ENCODE measurements around the gene TPR. TPM values are rescaled to one million over a fixed set of nuclear protein-coding genes. Genes with fewer than 3 reads are reported as not detected.

Gene TPR
- total and polyA plus RNA-seq, 2 donors (not counting 1 experiment from before 2014, with no cell fraction given) = 30.0 to 141 TPM

DNA sequence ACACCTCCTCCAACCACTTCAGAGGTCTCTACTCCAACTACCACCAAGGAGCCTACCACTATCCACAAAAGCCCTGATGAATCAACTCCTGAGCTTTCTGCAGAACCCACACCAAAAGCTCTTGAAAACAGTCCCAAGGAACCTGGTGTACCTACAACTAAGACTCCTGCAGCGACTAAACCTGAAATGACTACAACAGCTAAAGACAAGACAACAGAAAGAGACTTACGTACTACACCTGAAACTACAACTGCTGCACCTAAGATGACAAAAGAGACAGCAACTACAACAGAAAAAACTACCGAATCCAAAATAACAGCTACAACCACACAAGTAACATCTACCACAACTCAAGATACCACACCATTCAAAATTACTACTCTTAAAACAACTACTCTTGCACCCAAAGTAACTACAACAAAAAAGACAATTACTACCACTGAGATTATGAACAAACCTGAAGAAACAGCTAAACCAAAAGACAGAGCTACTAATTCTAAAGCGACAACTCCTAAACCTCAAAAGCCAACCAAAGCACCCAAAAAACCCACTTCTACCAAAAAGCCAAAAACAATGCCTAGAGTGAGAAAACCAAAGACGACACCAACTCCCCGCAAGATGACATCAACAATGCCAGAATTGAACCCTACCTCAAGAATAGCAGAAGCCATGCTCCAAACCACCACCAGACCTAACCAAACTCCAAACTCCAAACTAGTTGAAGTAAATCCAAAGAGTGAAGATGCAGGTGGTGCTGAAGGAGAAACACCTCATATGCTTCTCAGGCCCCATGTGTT lies 66.6 kb downstream of the TPR start:
- H3K27me3 Mint-ChIP-seq = no peaks in the 10 kb centered on the region
- H3K4me3 Mint-ChIP-seq = no peak overlapping the region
- no peaks in the 10 kb centered on the region for H3K9me3 Mint-ChIP-seq (ENCODE audit: insufficient read depth)
- Histone ChIP-seq H3K4me2 (replicated peaks; ENCODE audit: low read depth, low read length, poor library complexity, severe bottlenecking) (no peak overlapping the region), H3K4me3 (ENCODE audit: control extremely low read depth in 1 of 5, extremely low read depth in 1 of 5, insufficient read depth in 1 of 5, low read depth in 2 of 5, low read length in 4 of 5) (no peak overlapping the region), H3K36me3 (replicated peaks in 1 of 2; ENCODE audit: control extremely low read depth in 1 of 2, control insufficient read depth in 1 of 2, extremely low read depth in 1 of 2, insufficient read depth in 2 of 2, low read length in 1 of 2) (peaks cover 12 to 15% of the 10 kb centered on the region in 2 experiments), H3K9me3 (ENCODE audit: control extremely low read depth in 1 of 3, control insufficient read depth in 2 of 3, insufficient read depth in 1 of 3, low read length in 2 of 3) (no peaks in the 10 kb centered on the region), H4K20me1 (ENCODE audit: control insufficient read depth, insufficient read depth, low read length, poor library complexity, severe bottlenecking) (no peaks in the 10 kb centered on the region), H3K27ac (ENCODE audit: low read length in 2 of 2) (no peak overlapping the region), H3K4me1 (ENCODE audit: control insufficient read depth in 2 of 2, insufficient read depth in 2 of 2, low read length in 2 of 2) (no peaks in the 10 kb centered on the region), H3K9ac (ENCODE audit: low read length) (no peak overlapping the region), H3K27me3 (replicated peaks in 1 of 4; ENCODE audit: control extremely low read depth in 1 of 4, control insufficient read depth in 3 of 4, insufficient read depth in 4 of 4, low read length in 3 of 4) (no peaks in the 10 kb centered on the region), H2AFZ (ENCODE audit: insufficient read depth, low read depth, low read length, poor library complexity, severe bottlenecking) (no peak overlapping the region), H3K79me2 (ENCODE audit: control insufficient read depth, insufficient read depth, low read length) (no peaks in the 10 kb centered on the region)
- H3K27ac Mint-ChIP-seq = no peak overlapping the region
- DNase-seq (no peak), ATAC-seq (ENCODE audit: low read depth) (no peak)
- intact Hi-C loops (cut with micrococcal nuclease) = no loop called here
- H3K4me1 Mint-ChIP-seq = peaks cover 9% of the 10 kb centered on the region
- no peak for TF ChIP-seq EZH2 (IDR thresholded peaks at IDR 0.05; ENCODE audit: borderline replicate concordance, insufficient read depth, low read depth, low read length, poor library complexity, severe bottlenecking)
- TF ChIP-seq, protein P1, sequence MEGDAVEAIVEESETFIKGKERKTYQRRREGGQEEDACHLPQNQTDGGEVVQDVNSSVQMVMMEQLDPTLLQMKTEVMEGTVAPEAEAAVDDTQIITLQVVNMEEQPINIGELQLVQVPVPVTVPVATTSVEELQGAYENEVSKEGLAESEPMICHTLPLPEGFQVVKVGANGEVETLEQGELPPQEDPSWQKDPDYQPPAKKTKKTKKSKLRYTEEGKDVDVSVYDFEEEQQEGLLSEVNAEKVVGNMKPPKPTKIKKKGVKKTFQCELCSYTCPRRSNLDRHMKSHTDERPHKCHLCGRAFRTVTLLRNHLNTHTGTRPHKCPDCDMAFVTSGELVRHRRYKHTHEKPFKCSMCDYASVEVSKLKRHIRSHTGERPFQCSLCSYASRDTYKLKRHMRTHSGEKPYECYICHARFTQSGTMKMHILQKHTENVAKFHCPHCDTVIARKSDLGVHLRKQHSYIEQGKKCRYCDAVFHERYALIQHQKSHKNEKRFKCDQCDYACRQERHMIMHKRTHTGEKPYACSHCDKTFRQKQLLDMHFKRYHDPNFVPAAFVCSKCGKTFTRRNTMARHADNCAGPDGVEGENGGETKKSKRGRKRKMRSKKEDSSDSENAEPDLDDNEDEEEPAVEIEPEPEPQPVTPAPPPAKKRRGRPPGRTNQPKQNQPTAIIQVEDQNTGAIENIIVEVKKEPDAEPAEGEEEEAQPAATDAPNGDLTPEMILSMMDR (IDR thresholded peaks at IDR 0.05) = no peak
- ChIA-PET POLR2A (no interaction called here), CTCF (no interaction called here)
- 98% methylated on average over 4 of the region's 6 CpGs for WGBS (ENCODE audit: insufficient coverage)

GRCh38 chr1:186307445-186307844 lies 67.6 kb downstream of the TPR start:
- H3K4me1 ChIP-seq (ENCODE audit: control insufficient read depth in 2 of 2, insufficient read depth in 2 of 2, low read length in 2 of 2) = no peaks in the 10 kb centered on the region

More at GRCh38 chr1:186307445-186307844, 67.6 kb downstream of the TPR start:
- Mint-ChIP-seq H3K9me3 (ENCODE audit: insufficient read depth) (no peaks in the 10 kb centered on the region), H3K27me3 (no peaks in the 10 kb centered on the region), H3K4me1 (peaks cover 9% of the 10 kb centered on the region), H3K4me3 (no peak overlapping the region), H3K27ac (no peak overlapping the region)
- no peak for TF ChIP-seq EZH2 (IDR thresholded peaks at IDR 0.05; ENCODE audit: borderline replicate concordance, insufficient read depth, low read depth, low read length, poor library complexity, severe bottlenecking)
- TF ChIP-seq, protein P1 (IDR thresholded peaks at IDR 0.05) = no peak
- WGBS (ENCODE audit: insufficient coverage) = 100% methylated on average over 2 of the region's 6 CpGs
- intact Hi-C loops (cut with micrococcal nuclease) = no loop called here
- H3K27ac ChIP-seq (ENCODE audit: low read length in 2 of 2) = no peak overlapping the region
- ChIA-PET POLR2A (no interaction called here), CTCF (no interaction called here)
- peaks cover 5 to 8% of the 10 kb centered on the region in 2 experiments for H3K36me3 ChIP-seq (replicated peaks in 1 of 2; ENCODE audit: control extremely low read depth in 1 of 2, control insufficient read depth in 1 of 2, extremely low read depth in 1 of 2, insufficient read depth in 2 of 2, low read length in 1 of 2)
- DNase-seq = no peak
- no peaks in the 10 kb centered on the region for H3K9me3 ChIP-seq (ENCODE audit: control extremely low read depth in 1 of 3, control insufficient read depth in 2 of 3, insufficient read depth in 1 of 3, low read length in 2 of 3)
- no peak overlapping the region for H3K4me3 ChIP-seq (ENCODE audit: control extremely low read depth in 1 of 5, extremely low read depth in 1 of 5, insufficient read depth in 1 of 5, low read depth in 2 of 5, low read length in 4 of 5)
- ATAC-seq (ENCODE audit: low read depth) = no peak
- no peak overlapping the region for H3K4me2 ChIP-seq (replicated peaks; ENCODE audit: low read depth, low read length, poor library complexity, severe bottlenecking)
- no peaks in the 10 kb centered on the region for H4K20me1 ChIP-seq (ENCODE audit: control insufficient read depth, insufficient read depth, low read length, poor library complexity, severe bottlenecking)
- no peaks in the 10 kb centered on the region for H3K79me2 ChIP-seq (ENCODE audit: control insufficient read depth, insufficient read depth, low read length)
- H3K9ac ChIP-seq (ENCODE audit: low read length) = no peak overlapping the region
- no peak overlapping the region for H2AFZ ChIP-seq (ENCODE audit: insufficient read depth, low read depth, low read length, poor library complexity, severe bottlenecking)
- no peaks in the 10 kb centered on the region for H3K27me3 ChIP-seq (replicated peaks in 1 of 4; ENCODE audit: control extremely low read depth in 1 of 4, control insufficient read depth in 3 of 4, insufficient read depth in 4 of 4, low read length in 3 of 4)

Data from B cell (primary cell).